ENCODE measurements around the gene TLK1. TPM values are rescaled to one million over a fixed set of nuclear protein-coding genes. Genes with fewer than 3 reads are reported as not detected.
A peak's percentile ranks its signal among the peaks of the same experiment; 100 is the strongest.

TLK1 gene
- total and polyA plus RNA-seq, 9 of the 15 experiments (the other 6 are each of a cell fraction or from before 2014, with no cell fraction given), result 20.2 to 101 (median 40.5) TPM

DNA sequence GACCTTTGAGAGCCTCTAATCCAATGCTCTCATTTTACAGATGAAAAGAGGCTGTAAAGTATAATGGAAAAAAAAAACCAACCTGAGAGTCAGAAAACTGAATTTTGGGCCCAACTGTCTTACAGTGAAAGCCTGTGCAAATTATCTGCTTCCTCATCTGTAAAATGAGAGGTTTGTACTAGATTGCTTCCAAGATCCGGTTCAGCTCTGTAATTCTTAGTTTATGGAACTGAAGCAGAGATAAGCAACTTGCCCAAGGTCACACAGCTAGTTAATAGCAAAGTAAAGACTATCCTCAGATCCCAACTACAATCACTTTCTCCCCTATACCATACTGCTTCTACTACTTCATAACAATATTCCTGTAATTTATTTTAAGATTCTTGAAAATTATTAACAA is 6.3 kb downstream of the TLK1 start (continued):
- TF ChIP-seq SMARCE1 (IDR thresholded peaks at IDR 0.05), result peak; percentile 77
- peak; percentile 61 for TF ChIP-seq CBFA2T3 (IDR thresholded peaks at IDR 0.05)
- TF ChIP-seq FOXA3 (CRISPR knock-in tag; conservative IDR thresholded peaks at IDR 0.05 in 1 of 2, IDR thresholded peaks at IDR 0.05 in 1 of 2), result no peak
- TF ChIP-seq DPF2 (IDR thresholded peaks at IDR 0.05), result peak; percentile 82

DNA sequence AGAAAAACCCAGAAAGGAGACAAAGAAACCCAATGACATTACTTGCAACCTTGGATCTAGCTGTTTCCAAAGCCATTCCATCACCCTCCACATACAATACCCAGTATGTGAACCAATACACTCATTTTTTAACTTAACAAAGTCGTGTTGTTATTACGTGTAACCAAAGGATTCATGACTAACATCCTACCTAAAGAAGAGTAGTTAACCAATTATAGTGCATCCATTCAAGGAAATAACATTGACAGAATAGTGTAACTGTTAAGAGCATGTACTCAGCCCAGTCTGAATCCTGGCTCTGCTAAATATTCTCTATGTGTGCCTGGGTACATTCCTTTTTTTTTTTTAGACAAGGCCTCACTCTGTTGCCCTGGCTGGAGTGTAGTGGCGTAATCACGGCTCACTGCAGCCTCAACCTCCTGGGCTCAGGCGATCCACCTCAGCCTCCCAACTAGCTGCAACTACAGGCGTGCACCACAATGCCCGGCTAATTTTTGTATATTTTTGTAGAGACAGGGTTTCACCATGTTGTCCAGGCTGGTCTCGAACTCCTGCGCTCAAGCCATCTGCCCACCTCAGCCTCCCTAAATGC is 9.9 kb downstream of the TLK1 start:
- CTCF ChIA-PET (ENCODE audit: low intra/inter-chr PET ratio), result no interaction called here
- Histone ChIP-seq H2AFZ (ENCODE audit: low read depth, low read length) (no peak overlapping the region), H3K9me3 (replicated peaks; ENCODE audit: control insufficient read depth, insufficient read depth, low read depth, low read length) (no peaks in the 10 kb centered on the region), H3K4me1 (replicated peaks in 1 of 2; ENCODE audit: control insufficient read depth in 2 of 2, insufficient read depth in 2 of 2, low read length in 2 of 2) (peaks cover 5 to 32% of the 10 kb centered on the region in 2 experiments; a peak in 4 of 5 replicates), H3K79me2 (ENCODE audit: control insufficient read depth, insufficient read depth, low read length) (peaks cover 97% of the 10 kb centered on the region), H3K27ac (ENCODE audit: extremely low read depth, low read depth, low read length) (no peak overlapping the region), H4K20me1 (replicated peaks; ENCODE audit: control insufficient read depth, insufficient read depth, low read length) (peaks cover 23% of the 10 kb centered on the region), H3K27me3 (ENCODE audit: control insufficient read depth in 2 of 2, insufficient read depth in 2 of 2, low read length in 2 of 2) (no peaks in the 10 kb centered on the region), H3K9me1 (ENCODE audit: control insufficient read depth, insufficient read depth, low read length) (no peaks in the 10 kb centered on the region), H3K9ac (ENCODE audit: insufficient read depth in 1 of 2, low read depth in 2 of 2, low read length in 2 of 2) (no peak overlapping the region), H3K4me2 (ENCODE audit: insufficient read depth, low read length) (no peak overlapping the region), H3K36me3 (ENCODE audit: control insufficient read depth, insufficient read depth, low read length) (peaks cover 3% of the 10 kb centered on the region; the same call in 1 of the 3 replicates), H3K4me3 (no peak overlapping the region)
- 92% methylated on average over 9 of the region's 9 CpGs for WGBS (ENCODE audit: insufficient coverage, low coverage, missing lambda C conversion rate)
- BruUV-seq (replicated peaks), result no TSS peak
- ATAC-seq, result no peak
- no peak for FAIRE-seq
- DNase-seq (ENCODE audit: extremely low read depth in 1 of 4, low spot score in 3 of 4), result no peak
- in situ Hi-C loops (cut with MboI) (no loop called here), intact Hi-C loops (cut with micrococcal nuclease) (no loop called here)
- POLR2A ChIA-PET, result interaction anchor here (0.8 to 4.5 kb wide), 5 partner anchors 8 to 178 kb away, joined by 3 to 34 read pairs (median 3); no protein-coding TSS in a partner anchor
- TF ChIP-seq, protein P1, sequence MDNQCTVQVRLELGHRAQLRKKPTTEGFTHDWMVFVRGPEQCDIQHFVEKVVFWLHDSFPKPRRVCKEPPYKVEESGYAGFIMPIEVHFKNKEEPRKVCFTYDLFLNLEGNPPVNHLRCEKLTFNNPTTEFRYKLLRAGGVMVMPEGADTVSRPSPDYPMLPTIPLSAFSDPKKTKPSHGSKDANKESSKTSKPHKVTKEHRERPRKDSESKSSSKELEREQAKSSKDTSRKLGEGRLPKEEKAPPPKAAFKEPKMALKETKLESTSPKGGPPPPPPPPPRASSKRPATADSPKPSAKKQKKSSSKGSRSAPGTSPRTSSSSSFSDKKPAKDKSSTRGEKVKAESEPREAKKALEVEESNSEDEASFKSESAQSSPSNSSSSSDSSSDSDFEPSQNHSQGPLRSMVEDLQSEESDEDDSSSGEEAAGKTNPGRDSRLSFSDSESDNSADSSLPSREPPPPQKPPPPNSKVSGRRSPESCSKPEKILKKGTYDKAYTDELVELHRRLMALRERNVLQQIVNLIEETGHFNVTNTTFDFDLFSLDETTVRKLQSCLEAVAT (IDR thresholded peaks at IDR 0.05), result no peak
- TF ChIP-seq MTA2 (IDR thresholded peaks at IDR 0.05; ENCODE audit: low read depth), result no peak
- no peak for TF ChIP-seq TCF7 (IDR thresholded peaks at IDR 0.05; ENCODE audit: borderline replicate concordance)
- no peak for TF ChIP-seq CHD4 (IDR thresholded peaks at IDR 0.05; ENCODE audit: insufficient read depth, insufficient replicate concordance, low read depth, low read length, poor library complexity, severe bottlenecking)
- TF ChIP-seq, protein P2, sequence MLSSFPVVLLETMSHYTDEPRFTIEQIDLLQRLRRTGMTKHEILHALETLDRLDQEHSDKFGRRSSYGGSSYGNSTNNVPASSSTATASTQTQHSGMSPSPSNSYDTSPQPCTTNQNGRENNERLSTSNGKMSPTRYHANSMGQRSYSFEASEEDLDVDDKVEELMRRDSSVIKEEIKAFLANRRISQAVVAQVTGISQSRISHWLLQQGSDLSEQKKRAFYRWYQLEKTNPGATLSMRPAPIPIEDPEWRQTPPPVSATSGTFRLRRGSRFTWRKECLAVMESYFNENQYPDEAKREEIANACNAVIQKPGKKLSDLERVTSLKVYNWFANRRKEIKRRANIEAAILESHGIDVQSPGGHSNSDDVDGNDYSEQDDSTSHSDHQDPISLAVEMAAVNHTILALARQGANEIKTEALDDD (IDR thresholded peaks at IDR 0.05), result no peak
- TF ChIP-seq DACH1 (IDR thresholded peaks at IDR 0.05; ENCODE audit: partially characterized antibody), result no peak
- no peak for TF ChIP-seq RBM17 (IDR thresholded peaks at IDR 0.05; ENCODE audit: borderline replicate concordance, low read depth, low read length)
- no peak for TF ChIP-seq NR1H2 (CRISPR knock-in tag; IDR thresholded peaks at IDR 0.05)
- no peak for TF ChIP-seq NR2C1 (IDR thresholded peaks at IDR 0.05)
- no peak for TF ChIP-seq NR2C1 (tag; IDR thresholded peaks at IDR 0.05)
- no peak for TF ChIP-seq SREBF2 (CRISPR knock-in tag; IDR thresholded peaks at IDR 0.05)
- no peak for TF ChIP-seq CXXC5 (CRISPR knock-in tag; IDR thresholded peaks at IDR 0.05)
- TF ChIP-seq KAT8 (IDR thresholded peaks at IDR 0.05; ENCODE audit: low read depth), result no peak
- no peak for TF ChIP-seq STAT5B (CRISPR knock-in tag; IDR thresholded peaks at IDR 0.05)
- TF ChIP-seq, protein P3, sequence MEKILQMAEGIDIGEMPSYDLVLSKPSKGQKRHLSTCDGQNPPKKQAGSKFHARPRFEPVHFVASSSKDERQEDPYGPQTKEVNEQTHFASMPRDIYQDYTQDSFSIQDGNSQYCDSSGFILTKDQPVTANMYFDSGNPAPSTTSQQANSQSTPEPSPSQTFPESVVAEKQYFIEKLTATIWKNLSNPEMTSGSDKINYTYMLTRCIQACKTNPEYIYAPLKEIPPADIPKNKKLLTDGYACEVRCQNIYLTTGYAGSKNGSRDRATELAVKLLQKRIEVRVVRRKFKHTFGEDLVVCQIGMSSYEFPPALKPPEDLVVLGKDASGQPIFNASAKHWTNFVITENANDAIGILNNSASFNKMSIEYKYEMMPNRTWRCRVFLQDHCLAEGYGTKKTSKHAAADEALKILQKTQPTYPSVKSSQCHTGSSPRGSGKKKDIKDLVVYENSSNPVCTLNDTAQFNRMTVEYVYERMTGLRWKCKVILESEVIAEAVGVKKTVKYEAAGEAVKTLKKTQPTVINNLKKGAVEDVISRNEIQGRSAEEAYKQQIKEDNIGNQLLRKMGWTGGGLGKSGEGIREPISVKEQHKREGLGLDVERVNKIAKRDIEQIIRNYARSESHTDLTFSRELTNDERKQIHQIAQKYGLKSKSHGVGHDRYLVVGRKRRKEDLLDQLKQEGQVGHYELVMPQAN (IDR thresholded peaks at IDR 0.05; ENCODE audit: borderline replicate concordance), result no peak
- TF ChIP-seq SP1 (CRISPR knock-in tag; IDR thresholded peaks at IDR 0.05), result no peak

Data from K562 (cell line).